CD4-positive, alpha-beta T cell treated with Interleukin-4 for 1 hour (primary cell): Measurements from ENCODE around the gene FCMR.
A peak's percentile ranks its signal among the peaks of the same experiment; 100 is the strongest.

Source experiments
- DNase-seq, 2 donors: peaks; one replicate each; pipeline ENCODE4 v3.0.0-alpha.2; 2020 to 2022

Gene FCMR

GRCh38 chr1:206922524-206922923 is 783 bp upstream of the FCMR start:
- DNase-seq: no peak

GRCh38 chr1:206918076-206918475 is 3.7 kb downstream of the FCMR start:
- DNase-seq: no peak

GRCh38 chr1:206916000-206916709 is 5.6 kb downstream of the FCMR start:
- no peak for DNase-seq

GRCh38 chr1:206915030-206915735 is 6.6 kb downstream of the FCMR start:
- DNase-seq: no peak

- DNase-seq: no peak
Measured at GRCh38 chr1:206913766-206914537, 7.8 kb downstream of the FCMR start.

GRCh38 chr1:206912445-206913095 is 9.2 kb downstream of the FCMR start:
- DNase-seq: peak; percentile 77 to 81

- peak; percentile 44 to 70 for DNase-seq
Measured at GRCh38 chr1:206911064-206911663, 10.6 kb downstream of the FCMR start.

GRCh38 chr1:206909883-206910318 is 11.8 kb downstream of the FCMR start:
- DNase-seq: no peak

GRCh38 chr1:206909161-206909882 is 12.4 kb downstream of the FCMR start:
- peak; percentile 41 to 45 for DNase-seq

GRCh38 chr1:206908038-206908437 is 13.7 kb downstream of the FCMR start:
- DNase-seq: no peak

- no peak for DNase-seq
Measured at GRCh38 chr1:206907304-206907991, 14.3 kb downstream of the FCMR start.

GRCh38 chr1:206905295-206906164 is 16.2 kb downstream of the FCMR start:
- DNase-seq: peak; percentile 28 to 43

- no peak for DNase-seq
Measured at GRCh38 chr1:206904423-206905142, 17.2 kb downstream of the FCMR start.

- DNase-seq: no peak
Measured at GRCh38 chr1:206903687-206904086, 18.1 kb downstream of the FCMR start.

GRCh38 chr1:206902702-206903101 is 19.0 kb downstream of the FCMR start:
- DNase-seq: no peak

GRCh38 chr1:206901944-206902343 is 19.8 kb downstream of the FCMR start:
- DNase-seq: no peak

- DNase-seq: no peak
Measured at GRCh38 chr1:206900149-206900548, 21.6 kb downstream of the FCMR start.

- no peak for DNase-seq
Measured at GRCh38 chr1:206899717-206900116, 22.0 kb downstream of the FCMR start.

- no peak for DNase-seq
Measured at GRCh38 chr1:206898915-206899431, 22.8 kb downstream of the FCMR start.
